Activated B cell treated with CpG ODN at 0.5 μM for 24 hours (primary cell): ENCODE data around the gene PMIS2. TPM values are rescaled to one million over a fixed set of nuclear protein-coding genes. Genes with fewer than 3 reads are reported as not detected.

Experiments
- ATAC-seq: fragments of 200-7000 bp; cut with Tn5 transposase; one replicate; pipeline ENCODE4 v1.10.0; 2021; ENCODE audit warnings: low read depth, mild to moderate bottlenecking, moderate library complexity
- CTCF ChIA-PET: fragments of 350-600 bp; sonication (Branson Sonifier 250); formaldehyde crosslinking; loops from one replicate; lab custom pipeline; 2021; ENCODE audit warnings: antibody characterized with exemption; lab: Charles Lee
- POLR2A ChIA-PET: fragments of 350-600 bp; sonication (Branson Sonifier 250); formaldehyde crosslinking; loops from one replicate; lab custom pipeline; 2021; ENCODE audit warnings: antibody characterized with exemption; lab: Charles Lee
- DNase-seq: peaks from one replicate; pipeline ENCODE4 v3.0.0; 2022
- H3K27ac Mint-ChIP-seq: one replicate; pipeline ENCODE4 v1.8.0; 2020; ENCODE audit warnings: mixed read lengths
- H3K27me3 Mint-ChIP-seq: one replicate; pipeline ENCODE4 v1.8.0; 2021; ENCODE audit warnings: mixed read lengths
- H3K36me3 Mint-ChIP-seq: one replicate; pipeline ENCODE4 v1.8.0; 2021; ENCODE audit warnings: low read depth, mixed read lengths
- H3K4me1 Mint-ChIP-seq: one replicate; pipeline ENCODE4 v1.8.0; 2021; ENCODE audit warnings: mixed read lengths
- H3K4me3 Mint-ChIP-seq: one replicate; pipeline ENCODE4 v1.8.0; 2020; ENCODE audit warnings: mild to moderate bottlenecking, mixed read lengths
- H3K9me3 Mint-ChIP-seq: one replicate; pipeline ENCODE4 v1.8.0; 2020; ENCODE audit warnings: mixed read lengths
- intact Hi-C: fragments of 100-400 bp; cut with micrococcal nuclease; formaldehyde crosslinking; loops from one replicate; pipeline ENCODE4 v1.15.1; 2024
- total RNA-seq: library from RNA; stranded (reverse); gene quantifications from 2 replicates; pipeline ENCODE4 v1.2.3, GENCODE V29; 2022
- TF ChIP-seq, protein P1 (sequence below): fragments of 200-600 bp; IDR thresholded peaks from one replicate; pipeline ENCODE4 v1.8.0; 2022; ENCODE audit warnings: antibody characterized with exemption, mild to moderate bottlenecking

Gene PMIS2
- total RNA-seq, 1 donor from 2014 or later: not detected

DNA sequence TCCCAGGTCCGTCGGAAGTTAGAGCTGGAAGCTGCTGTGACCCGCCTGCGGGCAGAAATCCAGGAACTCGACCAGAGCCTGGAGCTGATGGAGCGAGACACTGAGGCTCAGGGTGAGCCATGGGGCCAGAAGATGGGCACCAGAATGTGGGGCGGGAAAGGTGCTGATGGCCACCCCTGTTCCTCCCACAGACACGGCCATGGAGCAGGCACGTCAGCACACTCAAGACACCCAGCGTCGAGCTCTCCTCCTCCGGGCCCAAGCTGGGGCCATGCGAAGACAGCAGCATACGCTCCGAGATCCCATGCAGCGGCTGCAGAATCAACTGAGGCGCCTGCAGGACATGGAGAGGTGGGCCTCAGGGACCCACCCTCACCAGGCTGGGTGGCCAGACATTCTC, 29.1 kb downstream of the PMIS2 start:
- Mint-ChIP-seq H3K27ac (no peak overlapping the region), H3K36me3 (peaks cover 28% of the 10 kb centered on the region), H3K4me1 (peaks cover 32% of the 10 kb centered on the region), H3K9me3 (no peaks in the 10 kb centered on the region), H3K4me3 (no peak overlapping the region), H3K27me3 (no peaks in the 10 kb centered on the region)
- ChIA-PET CTCF (no interaction called here), POLR2A (no interaction called here)
- no peak for ATAC-seq
- DNase-seq: no peak
- TF ChIP-seq, protein P1, sequence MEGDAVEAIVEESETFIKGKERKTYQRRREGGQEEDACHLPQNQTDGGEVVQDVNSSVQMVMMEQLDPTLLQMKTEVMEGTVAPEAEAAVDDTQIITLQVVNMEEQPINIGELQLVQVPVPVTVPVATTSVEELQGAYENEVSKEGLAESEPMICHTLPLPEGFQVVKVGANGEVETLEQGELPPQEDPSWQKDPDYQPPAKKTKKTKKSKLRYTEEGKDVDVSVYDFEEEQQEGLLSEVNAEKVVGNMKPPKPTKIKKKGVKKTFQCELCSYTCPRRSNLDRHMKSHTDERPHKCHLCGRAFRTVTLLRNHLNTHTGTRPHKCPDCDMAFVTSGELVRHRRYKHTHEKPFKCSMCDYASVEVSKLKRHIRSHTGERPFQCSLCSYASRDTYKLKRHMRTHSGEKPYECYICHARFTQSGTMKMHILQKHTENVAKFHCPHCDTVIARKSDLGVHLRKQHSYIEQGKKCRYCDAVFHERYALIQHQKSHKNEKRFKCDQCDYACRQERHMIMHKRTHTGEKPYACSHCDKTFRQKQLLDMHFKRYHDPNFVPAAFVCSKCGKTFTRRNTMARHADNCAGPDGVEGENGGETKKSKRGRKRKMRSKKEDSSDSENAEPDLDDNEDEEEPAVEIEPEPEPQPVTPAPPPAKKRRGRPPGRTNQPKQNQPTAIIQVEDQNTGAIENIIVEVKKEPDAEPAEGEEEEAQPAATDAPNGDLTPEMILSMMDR: no peak
- intact Hi-C loops: no loop called here

DNA sequence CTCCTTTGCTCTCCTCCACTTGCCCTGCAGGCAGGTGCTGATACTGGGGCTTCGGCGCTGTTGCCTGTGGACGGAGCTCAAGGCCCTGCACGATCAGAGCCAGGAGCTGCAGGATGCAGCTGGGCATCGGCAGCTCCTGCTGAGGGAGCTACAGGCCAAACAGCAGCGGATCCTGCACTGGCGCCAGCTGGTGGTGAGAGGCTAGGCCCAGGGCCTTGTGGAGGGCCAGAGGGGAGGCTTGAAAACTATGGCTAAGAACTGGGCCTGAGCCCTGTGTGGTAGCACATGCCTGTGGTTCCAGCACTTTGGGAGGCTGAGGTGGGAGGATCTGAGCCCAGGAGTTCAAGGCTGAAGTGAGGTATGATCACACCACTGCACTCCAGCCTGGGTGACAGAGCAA, 32.9 kb downstream of the PMIS2 start:
- peaks cover 48% of the 10 kb centered on the region for H3K36me3 Mint-ChIP-seq
- no peaks in the 10 kb centered on the region for H3K9me3 Mint-ChIP-seq
- no peak overlapping the region for H3K4me3 Mint-ChIP-seq
- TF ChIP-seq, protein P1: no peak
- H3K4me1 Mint-ChIP-seq: peaks cover 1% of the 10 kb centered on the region
- no peak for DNase-seq
- intact Hi-C loops: no loop called here
- ChIA-PET POLR2A (interaction anchor here (0.6 kb wide), 1 partner anchor 25 kb away, joined by 4 read pairs; no protein-coding TSS in a partner anchor), CTCF (no interaction called here)
- ATAC-seq: no peak
- no peaks in the 10 kb centered on the region for H3K27me3 Mint-ChIP-seq
- no peak overlapping the region for H3K27ac Mint-ChIP-seq

DNA sequence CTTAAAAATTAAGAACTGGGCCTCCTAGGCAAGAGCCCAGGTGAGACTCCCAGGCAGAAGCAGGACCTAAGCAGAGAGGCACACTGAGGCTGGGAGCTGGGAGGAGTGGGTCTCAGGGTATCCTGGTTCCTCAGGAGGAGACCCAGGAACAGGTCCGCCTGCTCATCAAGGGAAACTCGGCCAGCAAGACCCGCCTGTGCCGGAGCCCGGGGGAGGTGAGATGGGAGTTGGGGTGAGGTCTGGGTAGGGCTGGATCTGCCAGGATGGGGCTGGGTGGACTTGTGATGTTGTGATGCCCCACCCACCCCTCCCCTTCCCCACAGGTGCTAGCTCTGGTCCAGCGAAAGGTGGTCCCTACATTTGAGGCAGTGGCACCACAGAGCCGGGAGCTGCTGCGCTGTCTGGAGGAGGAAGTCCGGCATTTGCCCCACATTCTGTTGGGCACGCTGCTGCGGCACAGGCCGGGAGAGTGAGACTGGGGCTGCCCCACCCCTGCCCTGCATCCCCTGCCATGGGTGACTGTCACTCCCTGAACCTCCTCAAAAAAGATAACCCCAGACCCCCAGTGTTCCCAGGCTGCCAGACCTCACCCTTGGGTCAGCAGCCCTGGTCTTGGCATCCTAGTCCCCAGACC, 33.4 kb downstream of the PMIS2 start:
- Mint-ChIP-seq H3K27me3 (no peaks in the 10 kb centered on the region), H3K4me3 (no peak overlapping the region), H3K27ac (no peak overlapping the region), H3K36me3 (peaks cover 48% of the 10 kb centered on the region), H3K4me1 (peaks cover 1% of the 10 kb centered on the region), H3K9me3 (no peaks in the 10 kb centered on the region)
- no peak for DNase-seq
- intact Hi-C loops: no loop called here
- CTCF ChIA-PET: no interaction called here
- ATAC-seq: no peak
- TF ChIP-seq, protein P1: no peak
- POLR2A ChIA-PET: interaction anchor here (0.6 kb wide), 1 partner anchor 24 kb away, joined by 4 read pairs; no protein-coding TSS in a partner anchor

DNA sequence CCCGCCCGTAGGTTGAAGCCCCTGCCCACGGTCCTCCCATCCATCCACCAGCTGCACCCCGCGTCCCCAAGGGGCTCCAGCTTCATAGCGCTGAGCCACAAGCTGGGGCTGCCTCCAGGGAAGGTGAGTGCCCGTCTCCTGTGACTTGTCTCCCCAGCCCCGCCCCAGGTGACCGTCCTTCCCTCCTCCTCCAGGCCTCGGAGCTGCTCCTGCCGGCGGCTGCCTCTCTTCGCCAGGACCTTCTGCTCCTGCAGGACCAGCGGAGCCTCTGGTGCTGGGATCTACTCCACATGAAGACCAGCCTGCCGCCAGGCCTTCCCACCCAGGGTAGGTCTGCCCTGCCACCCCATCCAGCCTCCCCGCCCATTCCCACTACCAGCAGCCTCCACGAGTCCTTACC, 34.0 kb downstream of the PMIS2 start:
- intact Hi-C loops: no loop called here

DNA sequence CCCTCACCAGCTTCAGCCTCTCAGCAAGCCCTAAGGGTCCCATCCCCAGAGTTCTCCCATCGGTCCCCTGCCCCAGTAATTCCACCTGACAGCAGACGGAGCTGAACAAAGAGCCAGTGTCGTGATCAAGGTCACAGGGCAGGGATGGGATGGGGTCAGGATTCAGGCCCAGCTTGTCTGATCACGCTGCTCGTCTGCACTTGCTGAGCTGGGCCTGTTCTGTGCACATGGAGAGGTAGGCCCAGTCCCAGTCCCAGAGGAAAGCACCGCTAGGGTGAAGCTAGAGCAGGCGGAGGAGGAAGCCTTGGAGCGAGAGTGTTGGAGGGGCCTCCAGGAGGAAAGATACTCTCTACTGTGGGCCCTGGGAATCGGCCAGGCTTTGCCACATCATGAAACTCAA, 35.7 kb downstream of the PMIS2 start:
- POLR2A ChIA-PET: interaction anchor here (0.5 to 1.7 kb wide), 2 partner anchors 12 to 14 kb away, joined by 5 to 7 read pairs; no protein-coding TSS in a partner anchor
- H3K27ac Mint-ChIP-seq: no peak overlapping the region
- ATAC-seq (no peak), DNase-seq (no peak)
- H3K9me3 Mint-ChIP-seq: no peaks in the 10 kb centered on the region
- CTCF ChIA-PET: no interaction called here
- no peaks in the 10 kb centered on the region for H3K27me3 Mint-ChIP-seq
- H3K36me3 Mint-ChIP-seq: peaks cover 41% of the 10 kb centered on the region
- no peaks in the 10 kb centered on the region for H3K4me1 Mint-ChIP-seq
- TF ChIP-seq, protein P1: no peak
- no peak overlapping the region for H3K4me3 Mint-ChIP-seq
- intact Hi-C loops: no loop called here

More for the DNA sequence above, 34.0 kb downstream of the PMIS2 start:
- DNase-seq (no peak), ATAC-seq (no peak)
- no peak overlapping the region for H3K4me3 Mint-ChIP-seq
- no peak overlapping the region for H3K27ac Mint-ChIP-seq
- H3K9me3 Mint-ChIP-seq: no peaks in the 10 kb centered on the region
- ChIA-PET CTCF (no interaction called here), POLR2A (no interaction called here)
- no peaks in the 10 kb centered on the region for H3K27me3 Mint-ChIP-seq
- H3K36me3 Mint-ChIP-seq: peaks cover 45% of the 10 kb centered on the region
- no peaks in the 10 kb centered on the region for H3K4me1 Mint-ChIP-seq
- TF ChIP-seq, protein P1: no peak
